Panc1 (cell line): ENCODE measurements around the gene MYO18A. TPM values are rescaled to one million over a fixed set of nuclear protein-coding genes. Genes with fewer than 3 reads are reported as not detected.

Experiments used
- ATAC-seq: fragments of 200-7000 bp; cut with Tn5 transposase; 2 replicates; pipeline ENCODE4 v1.9.1; 2020; ENCODE audit warnings: mild to moderate bottlenecking, moderate library complexity
- BruUV-seq: library from RNA; stranded (reverse); fragments of 400-500 nt; replicated peaks from 2 replicates; lab custom pipeline; 2021; lab: Mats Ljungman, UMichigan
- CTCF ChIA-PET: fragments of 300-600 bp; sonication (Branson Sonifier 250); formaldehyde crosslinking; loops from one replicate; lab custom pipeline; 2022; ENCODE audit warnings: antibody characterized with exemption; lab: Charles Lee
- POLR2A ChIA-PET: fragments of 300-600 bp; sonication (Branson Sonifier 250); formaldehyde crosslinking; loops from one replicate; lab custom pipeline; 2022; ENCODE audit warnings: antibody characterized with exemption; lab: Charles Lee
- DNase-seq: peaks from one replicate; pipeline ENCODE4 v3.0.0-alpha.2; 2010; ENCODE audit warnings: low read depth, low spot score
- H3K27ac ChIP-seq: 2 replicates; pipeline ENCODE4 v1.5.1; 2011; ENCODE audit warnings: mild to moderate bottlenecking, low read length, inconsistent platforms
- H3K27me3 ChIP-seq: fragments of 200-500 bp; sonication (Bioruptor generic); 2 replicates; pipeline ENCODE4 v1.6.0; 2014; ENCODE audit warnings: low read length, inconsistent platforms; ENCODE audit not compliant: control insufficient read depth, insufficient read depth
- H3K36me3 ChIP-seq: fragments of 200-500 bp; sonication (Bioruptor generic); 2 replicates; pipeline ENCODE4 v1.5.1; 2014; ENCODE audit warnings: inconsistent platforms, mild to moderate bottlenecking, low read length, moderate library complexity; ENCODE audit not compliant: control insufficient read depth, insufficient read depth
- H3K4me1 ChIP-seq: 2 replicates; pipeline ENCODE4 v1.5.1; 2011; ENCODE audit warnings: inconsistent platforms, mild to moderate bottlenecking, low read length, moderate library complexity; ENCODE audit not compliant: control insufficient read depth, insufficient read depth
- H3K4me3 ChIP-seq, 2 experiments: 2 replicates each; pipeline ENCODE4 v1.5.1; 2011 to 2012; ENCODE audit warnings: low read depth in 2 of 2, low read length in 2 of 2, mild to moderate bottlenecking in 2 of 2, inconsistent platforms in 1 of 2, moderate library complexity in 1 of 2
- H3K9me3 ChIP-seq: fragments of 200-500 bp; sonication (Bioruptor generic); 2 replicates; pipeline ENCODE4 v1.5.1; 2014; ENCODE audit warnings: low read depth, mild to moderate bottlenecking, inconsistent platforms, low read length, moderate library complexity; ENCODE audit not compliant: control insufficient read depth, insufficient read depth
- POLR2AphosphoS5 ChIP-seq: IDR thresholded peaks from 2 replicates; pipeline ENCODE4 v1.6.1; 2012; ENCODE audit warnings: mild to moderate bottlenecking, low read depth, low read length, moderate library complexity
- SIN3A ChIP-seq: IDR thresholded peaks from 2 replicates; pipeline ENCODE4 v1.6.1; 2012; ENCODE audit warnings: low read depth, mild to moderate bottlenecking, low read length, moderate library complexity, borderline replicate concordance; ENCODE audit not compliant: insufficient read depth
- TCF7L2 ChIP-seq: IDR thresholded peaks from 2 replicates; pipeline ENCODE4 v1.6.1; 2011; ENCODE audit warnings: mild to moderate bottlenecking, low read depth, low read length, inconsistent platforms
- in situ Hi-C: cut with HindIII; loops from 2 replicates; pipeline ENCODE4 v1.10.0; 2016; ENCODE audit warnings: low sequenced_read_pairs, low pct_unique_long_range_greater_than_20kb
- intact Hi-C: fragments of 100-400 bp; cut with micrococcal nuclease; formaldehyde crosslinking; loops from one replicate; pipeline ENCODE4 v1.10.0; 2022; ENCODE audit not compliant: unreplicated experiment
- total RNA-seq: library from RNA; stranded (reverse); gene quantifications from one replicate; pipeline ENCODE4 v1.2.1, GENCODE V29; 2021; ENCODE audit not compliant: unreplicated experiment
- TF ChIP-seq, protein P1 (sequence below), 2 experiments: IDR thresholded peaks; 2 replicates each; pipeline ENCODE4 v1.6.1; 2011 to 2012; ENCODE audit warnings: low read depth in 2 of 2, control low read depth in 1 of 2, low read length in 1 of 2, mild to moderate bottlenecking in 1 of 2, moderate library complexity in 1 of 2; ENCODE audit not compliant: insufficient read depth in 1 of 2
- TF ChIP-seq, protein P2 (sequence below): fragments of 450-650 bp; IDR thresholded peaks from 2 replicates; pipeline ENCODE4 v1.5.1; 2017; ENCODE audit warnings: mild to moderate bottlenecking

The MYO18A gene
- total RNA-seq, 1 experiment from 2014 or later: 108 TPM

DNA sequence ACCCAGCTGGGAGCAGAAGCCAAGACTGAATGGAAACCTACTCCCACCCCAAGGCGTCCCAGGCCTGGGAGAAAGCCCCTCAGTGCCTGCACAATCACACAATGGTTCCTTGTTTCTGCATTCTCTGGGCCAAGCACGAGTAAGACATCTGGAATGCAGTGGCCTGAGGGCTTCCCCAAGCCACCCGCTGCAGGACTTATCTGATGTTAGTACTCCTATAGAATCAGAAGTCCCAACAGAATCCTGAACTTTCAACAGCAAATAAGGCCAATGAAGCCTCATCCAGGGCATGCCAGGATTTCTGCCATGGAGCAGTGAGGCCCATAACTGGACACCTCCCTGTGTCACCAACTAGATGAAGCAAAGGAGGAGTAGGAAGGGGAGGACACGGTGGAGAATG, 28.6 kb downstream of the MYO18A start:
- Histone ChIP-seq H3K27me3 (no peaks in the 10 kb centered on the region), H3K4me3 (no peak overlapping the region), H3K9me3 (no peaks in the 10 kb centered on the region), H3K27ac (peak overlapping the region; percentile 97), H3K36me3 (no peaks in the 10 kb centered on the region), H3K4me1 (peaks cover 95% of the 10 kb centered on the region)
- BruUV-seq: no TSS peak
- POLR2A ChIA-PET: no interaction called here
- CTCF ChIA-PET: no interaction called here
- in situ Hi-C loops: no loop called here
- DNase-seq: no peak
- intact Hi-C loops: no loop called here
- peak; percentile 64 for ATAC-seq
- TF ChIP-seq POLR2AphosphoS5 (peak; percentile 79), TCF7L2 (no peak; the same call in 1 of the 2 replicates)

DNA sequence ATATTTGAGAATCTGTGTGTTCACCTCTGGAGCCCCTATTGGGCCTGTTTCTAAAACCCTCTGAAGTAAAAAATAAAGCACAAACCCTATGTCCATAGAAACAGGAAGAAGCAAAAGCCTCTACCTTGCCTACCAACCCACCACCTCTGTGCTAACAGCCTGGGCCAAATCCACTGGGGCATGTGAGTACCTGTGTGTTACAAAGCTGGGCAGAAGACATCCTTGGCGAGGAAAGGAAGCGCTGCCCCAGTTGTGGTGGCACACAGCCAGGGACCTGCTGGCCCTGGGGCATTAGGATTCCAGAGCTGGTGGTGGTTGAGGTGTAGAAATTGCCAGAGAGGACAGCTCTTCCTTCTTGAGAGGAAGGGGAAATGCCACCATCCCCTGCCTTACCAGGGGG, 30.0 kb downstream of the MYO18A start:
- BruUV-seq: TSS peak; percentile 30
- peak overlapping the region; percentile 97 for H3K27ac ChIP-seq
- peaks cover 93% of the 10 kb centered on the region for H3K4me1 ChIP-seq
- intact Hi-C loops: no loop called here
- CTCF ChIA-PET: interaction anchor here (0.6 to 4.8 kb wide), 4 partner anchors 28 to 142 kb away, joined by 3 to 97 read pairs (median 15); partner anchors contain the start of gene MYO18A
- H3K36me3 ChIP-seq: no peaks in the 10 kb centered on the region
- no peaks in the 10 kb centered on the region for H3K9me3 ChIP-seq
- ATAC-seq (no peak), DNase-seq (no peak)
- in situ Hi-C loops: no loop called here
- POLR2A ChIA-PET: interaction anchor here (0.6 kb wide), 1 partner anchor 32 kb away, joined by 6 read pairs; no protein-coding TSS in a partner anchor
- no peak overlapping the region for H3K4me3 ChIP-seq
- TF ChIP-seq, protein P1, sequence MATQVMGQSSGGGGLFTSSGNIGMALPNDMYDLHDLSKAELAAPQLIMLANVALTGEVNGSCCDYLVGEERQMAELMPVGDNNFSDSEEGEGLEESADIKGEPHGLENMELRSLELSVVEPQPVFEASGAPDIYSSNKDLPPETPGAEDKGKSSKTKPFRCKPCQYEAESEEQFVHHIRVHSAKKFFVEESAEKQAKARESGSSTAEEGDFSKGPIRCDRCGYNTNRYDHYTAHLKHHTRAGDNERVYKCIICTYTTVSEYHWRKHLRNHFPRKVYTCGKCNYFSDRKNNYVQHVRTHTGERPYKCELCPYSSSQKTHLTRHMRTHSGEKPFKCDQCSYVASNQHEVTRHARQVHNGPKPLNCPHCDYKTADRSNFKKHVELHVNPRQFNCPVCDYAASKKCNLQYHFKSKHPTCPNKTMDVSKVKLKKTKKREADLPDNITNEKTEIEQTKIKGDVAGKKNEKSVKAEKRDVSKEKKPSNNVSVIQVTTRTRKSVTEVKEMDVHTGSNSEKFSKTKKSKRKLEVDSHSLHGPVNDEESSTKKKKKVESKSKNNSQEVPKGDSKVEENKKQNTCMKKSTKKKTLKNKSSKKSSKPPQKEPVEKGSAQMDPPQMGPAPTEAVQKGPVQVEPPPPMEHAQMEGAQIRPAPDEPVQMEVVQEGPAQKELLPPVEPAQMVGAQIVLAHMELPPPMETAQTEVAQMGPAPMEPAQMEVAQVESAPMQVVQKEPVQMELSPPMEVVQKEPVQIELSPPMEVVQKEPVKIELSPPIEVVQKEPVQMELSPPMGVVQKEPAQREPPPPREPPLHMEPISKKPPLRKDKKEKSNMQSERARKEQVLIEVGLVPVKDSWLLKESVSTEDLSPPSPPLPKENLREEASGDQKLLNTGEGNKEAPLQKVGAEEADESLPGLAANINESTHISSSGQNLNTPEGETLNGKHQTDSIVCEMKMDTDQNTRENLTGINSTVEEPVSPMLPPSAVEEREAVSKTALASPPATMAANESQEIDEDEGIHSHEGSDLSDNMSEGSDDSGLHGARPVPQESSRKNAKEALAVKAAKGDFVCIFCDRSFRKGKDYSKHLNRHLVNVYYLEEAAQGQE (IDR thresholded peaks at IDR 0.05; ENCODE audit: insufficient read depth in 1 of 2, low read depth in 2 of 2, low read length in 1 of 2): no peak
- TF ChIP-seq SIN3A: no peak
- no peak for TF ChIP-seq POLR2AphosphoS5
- no peak for TF ChIP-seq TCF7L2
- TF ChIP-seq, protein P2, sequence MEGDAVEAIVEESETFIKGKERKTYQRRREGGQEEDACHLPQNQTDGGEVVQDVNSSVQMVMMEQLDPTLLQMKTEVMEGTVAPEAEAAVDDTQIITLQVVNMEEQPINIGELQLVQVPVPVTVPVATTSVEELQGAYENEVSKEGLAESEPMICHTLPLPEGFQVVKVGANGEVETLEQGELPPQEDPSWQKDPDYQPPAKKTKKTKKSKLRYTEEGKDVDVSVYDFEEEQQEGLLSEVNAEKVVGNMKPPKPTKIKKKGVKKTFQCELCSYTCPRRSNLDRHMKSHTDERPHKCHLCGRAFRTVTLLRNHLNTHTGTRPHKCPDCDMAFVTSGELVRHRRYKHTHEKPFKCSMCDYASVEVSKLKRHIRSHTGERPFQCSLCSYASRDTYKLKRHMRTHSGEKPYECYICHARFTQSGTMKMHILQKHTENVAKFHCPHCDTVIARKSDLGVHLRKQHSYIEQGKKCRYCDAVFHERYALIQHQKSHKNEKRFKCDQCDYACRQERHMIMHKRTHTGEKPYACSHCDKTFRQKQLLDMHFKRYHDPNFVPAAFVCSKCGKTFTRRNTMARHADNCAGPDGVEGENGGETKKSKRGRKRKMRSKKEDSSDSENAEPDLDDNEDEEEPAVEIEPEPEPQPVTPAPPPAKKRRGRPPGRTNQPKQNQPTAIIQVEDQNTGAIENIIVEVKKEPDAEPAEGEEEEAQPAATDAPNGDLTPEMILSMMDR: no peak
- H3K27me3 ChIP-seq: no peaks in the 10 kb centered on the region

DNA sequence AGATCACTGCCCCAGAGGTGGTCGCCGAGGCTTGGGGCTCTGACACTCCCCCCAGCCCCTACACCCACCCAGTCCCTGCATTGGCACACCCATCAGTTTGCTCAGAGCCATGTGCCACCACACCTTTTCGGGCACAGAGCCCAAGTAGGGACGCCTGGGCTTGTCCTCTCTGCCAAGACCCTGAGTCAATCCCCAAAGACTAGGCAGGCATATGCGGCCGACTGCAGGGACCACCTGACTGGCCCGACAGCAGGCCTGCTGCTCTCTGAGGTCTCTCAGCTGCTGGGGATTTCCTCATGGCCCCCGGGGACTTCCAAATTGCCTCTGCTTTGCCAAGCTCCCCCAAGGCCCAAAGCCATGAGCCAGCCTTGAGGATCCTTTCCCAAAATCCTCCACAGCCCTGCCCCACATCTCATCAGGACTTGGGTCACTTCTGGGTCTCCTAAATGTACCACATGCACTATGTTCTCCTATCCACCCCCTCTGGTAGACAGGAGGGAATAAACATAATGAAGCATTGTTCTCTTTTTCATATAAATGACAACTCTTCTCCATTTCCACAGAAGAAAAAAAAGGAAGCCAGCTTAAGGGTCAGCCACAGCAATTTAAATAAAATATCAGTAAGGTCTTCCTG, 30.6 kb downstream of the MYO18A start:
- ChIA-PET CTCF (interaction anchor here (0.6 to 4.8 kb wide), 12 partner anchors 10 to 198 kb away, joined by 3 to 97 read pairs (median 4); partner anchors contain the start of gene MYO18A), POLR2A (interaction anchor here (0.6 to 0.7 kb wide), 3 partner anchors 27 to 313 kb away, joined by 3 to 7 read pairs (median 3); no protein-coding TSS in a partner anchor)
- peak overlapping the region; percentile 39 to 53 for H3K4me3 ChIP-seq
- no peaks in the 10 kb centered on the region for H3K36me3 ChIP-seq
- no TSS peak for BruUV-seq
- peaks cover 89% of the 10 kb centered on the region for H3K4me1 ChIP-seq
- in situ Hi-C loops (no loop called here), intact Hi-C loops (loop anchor here (2.0 kb wide), 2 partner anchors 31 to 69 kb away; partner anchors contain the start of gene MYO18A)
- H3K27ac ChIP-seq: peak overlapping the region; percentile 97
- no peaks in the 10 kb centered on the region for H3K27me3 ChIP-seq
- H3K9me3 ChIP-seq: no peaks in the 10 kb centered on the region
- ATAC-seq (peak; percentile 0; the same call in 1 of the 2 replicates), DNase-seq (no peak)
- TF ChIP-seq, protein P1 (IDR thresholded peaks at IDR 0.05; ENCODE audit: insufficient read depth in 1 of 2, low read depth in 2 of 2, low read length in 1 of 2): no peak
- TF ChIP-seq TCF7L2: no peak
- TF ChIP-seq SIN3A: no peak
- TF ChIP-seq, protein P2: no peak
- no peak for TF ChIP-seq POLR2AphosphoS5
